NCI-H2107 treated with DMSO at 0.1 percent for 48 hours (cell line): ENCODE measurements around the gene TRIP13.

ENCODE experiments used
- DNase-seq: peaks from one replicate; lab custom pipeline; 2025; ENCODE audit not compliant: unreplicated experiment; lab: John Stamatoyannopoulos, UW

The TRIP13 gene

GRCh38 chr5:951940-952596 lies 59.4 kb downstream of the TRIP13 start:
- DNase-seq: no peak

GRCh38 chr5:952597-953271 lies 60.0 kb downstream of the TRIP13 start:
- DNase-seq: no peak

DNA sequence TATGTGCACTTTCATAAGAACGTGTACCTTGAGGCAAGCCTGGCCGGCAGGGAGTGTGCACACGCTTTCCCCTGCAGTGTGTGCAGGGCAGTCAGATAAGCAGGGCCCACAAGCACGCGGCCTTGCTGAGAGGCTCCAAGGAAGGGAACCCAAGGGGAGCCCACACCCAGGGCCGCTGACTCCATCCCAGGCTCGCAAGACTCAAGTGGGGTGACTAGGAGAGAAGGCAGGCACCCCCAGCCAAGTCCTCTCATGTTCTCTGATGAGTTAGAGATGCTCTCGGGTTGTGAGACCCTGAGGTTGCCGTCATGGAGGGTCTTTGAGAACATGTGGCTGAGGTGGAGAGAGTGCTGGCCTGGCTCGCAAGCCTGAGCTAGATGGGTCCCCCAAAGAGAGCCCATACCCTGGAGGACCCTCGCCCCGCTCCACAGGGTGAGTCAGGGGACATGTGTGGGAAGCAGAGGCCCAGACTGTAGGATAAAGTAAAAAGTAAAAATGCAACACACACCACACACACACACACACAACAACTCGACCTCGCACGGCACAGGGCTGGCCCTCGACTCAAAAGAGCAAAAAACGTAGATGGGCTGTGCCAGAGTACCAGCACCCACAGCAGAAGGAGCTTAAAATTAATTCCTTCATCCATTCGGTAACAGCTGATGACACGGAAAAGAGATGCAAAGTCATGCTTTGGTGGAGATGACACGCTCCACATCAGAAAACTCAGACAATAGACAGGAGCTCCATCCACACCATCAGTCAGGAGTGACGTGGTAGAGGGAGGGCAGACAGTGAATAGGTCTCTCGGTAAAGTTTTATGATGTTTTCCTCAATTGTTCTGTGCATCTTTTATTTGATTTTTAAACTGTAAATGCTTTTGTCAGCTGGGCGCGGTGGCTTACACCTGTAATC lies 61.1 kb downstream of the TRIP13 start:
- no peak for DNase-seq

- no peak for DNase-seq
These were observed 63.4 kb downstream of the TRIP13 start for GRCh38 chr5:955886-956761.

DNA sequence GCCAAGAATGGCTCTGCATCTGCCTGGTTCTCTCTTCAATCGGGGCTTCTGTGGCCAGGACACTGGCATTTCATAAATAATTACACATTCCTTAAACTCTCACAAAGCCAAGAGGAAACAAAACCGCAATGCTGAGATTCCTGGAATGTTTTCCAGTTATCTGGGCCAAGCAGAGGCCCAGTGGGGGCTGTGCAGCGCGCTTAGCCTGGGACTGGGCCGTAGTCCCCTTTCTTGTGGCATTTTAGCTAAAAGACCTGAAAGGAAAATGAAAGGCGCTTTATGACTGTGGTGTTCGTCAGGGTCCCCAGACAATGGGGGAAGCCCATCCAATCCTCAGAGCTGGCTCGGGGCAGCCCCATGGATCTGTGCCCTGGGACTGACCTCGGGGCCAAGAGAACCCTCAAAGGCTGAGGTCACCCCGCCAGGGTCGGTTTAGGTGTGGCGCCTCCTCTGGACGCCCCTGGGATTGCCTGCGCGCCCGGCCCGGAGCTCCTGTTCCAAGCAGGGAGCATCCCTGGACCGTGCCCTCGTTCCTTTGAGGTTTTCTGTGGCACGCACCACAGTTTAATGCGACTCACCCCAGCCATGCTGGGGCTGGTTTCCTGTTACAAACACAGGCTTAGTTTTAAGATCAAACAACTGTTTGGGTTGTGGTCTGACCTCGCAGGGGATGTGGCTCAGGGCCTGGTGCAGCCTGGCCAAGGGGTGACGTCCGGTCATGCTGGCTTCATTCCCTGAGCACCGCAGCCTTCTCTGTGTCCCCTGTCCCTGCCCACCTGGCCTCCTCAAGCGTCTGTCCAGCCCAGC lies 64.5 kb downstream of the TRIP13 start:
- DNase-seq: no peak

GRCh38 chr5:957748-958485 lies 65.2 kb downstream of the TRIP13 start:
- no peak for DNase-seq

GRCh38 chr5:958701-959571 lies 66.3 kb downstream of the TRIP13 start:
- DNase-seq: peak; percentile 30

DNA sequence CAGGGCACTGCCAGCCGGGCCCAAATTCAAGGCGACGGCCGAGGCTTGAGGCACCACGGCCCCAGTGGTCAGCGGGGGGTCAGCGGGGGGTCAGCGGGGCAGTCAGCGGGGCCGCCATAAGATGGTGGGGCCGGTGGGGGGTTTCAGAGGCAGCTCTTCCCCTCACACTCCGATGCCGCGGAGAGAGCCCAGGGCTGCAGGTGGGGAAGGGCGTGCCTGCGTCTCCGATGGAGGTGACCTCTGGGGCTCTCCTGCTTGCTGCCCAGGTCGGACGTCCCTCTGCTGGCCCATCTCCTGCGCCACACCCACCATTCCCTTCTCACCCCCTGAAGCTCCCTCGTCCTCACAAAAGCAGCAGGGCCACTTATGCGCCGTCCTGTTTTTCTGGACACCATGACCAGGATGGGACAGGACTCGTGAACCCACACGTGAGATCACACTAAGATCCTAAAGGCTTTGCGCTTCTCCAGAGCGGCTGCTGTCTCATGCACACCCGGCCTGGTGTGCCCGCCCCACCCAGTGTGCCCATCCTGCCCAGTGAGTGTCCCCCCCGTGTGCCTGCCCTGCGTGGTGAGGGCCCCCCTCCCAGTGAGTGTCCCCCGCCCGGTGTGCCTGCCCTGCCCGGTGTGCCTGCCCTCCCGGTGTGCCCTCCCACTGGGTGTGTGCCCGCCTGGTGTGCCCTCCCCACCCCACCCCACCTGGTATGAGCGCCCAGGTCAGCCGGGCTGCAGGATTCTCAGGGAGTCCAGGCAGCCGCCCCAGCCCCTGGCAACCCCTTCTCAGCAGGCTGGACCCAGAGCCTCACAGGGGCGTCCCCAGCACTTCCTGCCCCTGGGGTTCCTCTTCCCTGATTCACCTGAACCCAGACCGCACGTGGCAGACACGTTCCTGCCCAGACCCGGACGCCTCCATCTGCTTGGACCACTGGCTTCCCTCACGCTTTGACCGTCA lies 67.2 kb downstream of the TRIP13 start:
- no peak for DNase-seq

DNA sequence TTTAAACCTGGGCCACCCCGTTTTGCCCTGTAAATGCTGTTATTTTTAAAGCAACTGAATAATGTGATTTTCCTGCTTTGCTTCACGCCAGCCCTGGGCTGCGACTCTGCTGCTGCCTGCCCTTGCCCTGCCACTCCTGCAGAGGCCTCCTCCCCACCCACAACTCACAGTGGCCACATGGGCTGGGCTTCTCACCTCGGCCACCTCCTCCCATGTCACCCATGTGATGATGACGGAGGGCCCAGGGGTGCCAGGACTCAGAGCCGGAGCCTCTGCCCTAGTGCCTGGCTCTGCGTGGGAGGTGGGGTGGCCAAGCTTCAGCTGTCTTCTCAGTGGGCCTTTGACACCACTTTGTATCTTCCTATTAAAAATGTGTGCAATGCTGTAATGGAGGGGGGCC lies 67.9 kb downstream of the TRIP13 start:
- no peak for DNase-seq

- no peak for DNase-seq
These were observed 68.5 kb downstream of the TRIP13 start for GRCh38 chr5:961002-961710.

- no peak for DNase-seq
These were observed 69.1 kb downstream of the TRIP13 start for GRCh38 chr5:961711-962240.

- no peak for DNase-seq
These were observed 69.7 kb downstream of the TRIP13 start for GRCh38 chr5:962386-962785.

GRCh38 chr5:962801-963200 lies 70.1 kb downstream of the TRIP13 start:
- no peak for DNase-seq

GRCh38 chr5:963310-963672 lies 70.6 kb downstream of the TRIP13 start:
- DNase-seq: no peak

DNA sequence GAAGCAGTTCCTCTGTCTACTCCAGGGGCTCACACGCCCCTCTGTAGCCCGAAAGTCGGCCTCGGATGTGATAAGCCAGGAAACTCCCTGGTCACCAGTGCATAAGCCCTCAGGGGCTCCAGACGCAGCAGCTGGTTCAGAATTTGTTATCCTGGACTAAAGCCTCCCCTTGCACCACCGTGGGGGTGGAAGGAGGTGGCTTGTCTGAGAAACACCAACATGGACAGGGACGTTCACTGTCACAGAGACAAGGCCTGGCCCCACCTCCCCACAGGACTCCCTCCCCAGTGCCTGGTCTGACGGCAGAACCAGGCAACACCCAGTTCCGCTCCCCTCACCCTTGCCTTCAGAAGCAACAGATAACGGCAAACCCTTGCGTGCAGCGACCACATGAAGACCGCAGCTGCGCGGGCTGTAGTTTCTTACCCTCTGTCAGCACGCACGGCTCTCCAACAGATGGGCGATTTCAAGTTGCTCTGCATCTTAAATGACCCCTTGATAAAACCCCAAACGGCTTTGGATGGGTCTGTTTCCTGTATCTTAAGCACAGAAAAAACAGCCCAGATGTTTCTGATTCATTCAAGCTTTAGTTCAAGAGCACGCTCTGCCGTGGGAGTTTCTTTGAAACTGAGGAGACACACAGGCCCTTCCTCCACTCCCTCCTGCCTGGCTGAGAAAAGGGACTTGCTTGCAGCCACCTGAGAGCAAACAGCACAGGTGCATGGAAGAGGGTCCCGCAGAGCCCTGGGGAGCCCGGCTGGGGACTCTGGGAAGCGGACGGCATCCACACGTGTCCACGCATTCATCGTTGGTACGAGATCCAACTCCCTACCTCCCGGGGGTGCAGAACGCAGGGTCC lies 71.2 kb downstream of the TRIP13 start:
- DNase-seq: no peak

- no peak for DNase-seq
These were observed 72.1 kb downstream of the TRIP13 start for GRCh38 chr5:964821-965220.
